ENCODE data around the gene NDUFV2.

DNA sequence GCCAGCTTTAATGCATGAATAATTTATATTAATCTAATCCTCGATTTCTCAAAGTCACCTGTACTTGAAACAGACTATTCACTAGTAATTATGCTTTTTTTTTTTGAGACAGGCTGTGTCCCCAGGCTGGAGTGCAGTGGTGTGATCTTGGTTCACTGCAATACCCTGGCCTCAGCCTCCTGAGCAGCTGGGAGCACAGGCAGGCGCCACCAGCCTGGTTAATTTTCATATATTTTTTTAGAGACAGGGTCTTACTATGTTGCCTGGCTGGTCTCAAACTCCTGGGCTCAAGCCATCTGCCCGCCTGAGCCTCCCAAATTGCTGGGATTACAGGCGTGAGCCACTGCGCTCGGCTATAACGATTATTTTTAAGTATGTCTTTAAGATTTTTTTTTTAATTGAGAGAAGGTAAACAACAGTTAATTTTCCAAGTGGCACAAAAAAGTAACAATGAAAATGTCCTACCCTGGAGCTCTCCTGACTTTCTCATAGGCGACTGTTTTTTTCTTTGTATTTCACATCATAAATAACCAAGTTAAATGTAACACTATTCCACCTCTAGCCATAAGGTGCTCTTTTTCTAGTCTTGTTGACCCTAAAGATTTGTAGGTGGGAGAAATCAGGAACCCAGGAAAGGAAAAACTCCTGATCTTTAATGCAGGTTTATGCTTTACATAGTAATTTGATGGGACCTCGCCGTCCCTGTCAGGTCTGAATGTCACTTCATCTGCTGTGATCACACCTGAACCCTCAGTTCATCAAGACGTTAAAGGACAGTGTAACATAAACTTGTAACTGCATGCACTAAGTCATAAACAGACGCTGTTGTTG lies 32.8 kb downstream of the NDUFV2 start:
- TF ChIP-seq, protein P1, sequence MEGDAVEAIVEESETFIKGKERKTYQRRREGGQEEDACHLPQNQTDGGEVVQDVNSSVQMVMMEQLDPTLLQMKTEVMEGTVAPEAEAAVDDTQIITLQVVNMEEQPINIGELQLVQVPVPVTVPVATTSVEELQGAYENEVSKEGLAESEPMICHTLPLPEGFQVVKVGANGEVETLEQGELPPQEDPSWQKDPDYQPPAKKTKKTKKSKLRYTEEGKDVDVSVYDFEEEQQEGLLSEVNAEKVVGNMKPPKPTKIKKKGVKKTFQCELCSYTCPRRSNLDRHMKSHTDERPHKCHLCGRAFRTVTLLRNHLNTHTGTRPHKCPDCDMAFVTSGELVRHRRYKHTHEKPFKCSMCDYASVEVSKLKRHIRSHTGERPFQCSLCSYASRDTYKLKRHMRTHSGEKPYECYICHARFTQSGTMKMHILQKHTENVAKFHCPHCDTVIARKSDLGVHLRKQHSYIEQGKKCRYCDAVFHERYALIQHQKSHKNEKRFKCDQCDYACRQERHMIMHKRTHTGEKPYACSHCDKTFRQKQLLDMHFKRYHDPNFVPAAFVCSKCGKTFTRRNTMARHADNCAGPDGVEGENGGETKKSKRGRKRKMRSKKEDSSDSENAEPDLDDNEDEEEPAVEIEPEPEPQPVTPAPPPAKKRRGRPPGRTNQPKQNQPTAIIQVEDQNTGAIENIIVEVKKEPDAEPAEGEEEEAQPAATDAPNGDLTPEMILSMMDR (IDR thresholded peaks at IDR 0.05), result no peak
- TF ChIP-seq POLR2A (IDR thresholded peaks at IDR 0.05), result no peak

All from lower leg skin (tissue), 3 donors.